ENCODE measurements around the gene PARVG.

DNA sequence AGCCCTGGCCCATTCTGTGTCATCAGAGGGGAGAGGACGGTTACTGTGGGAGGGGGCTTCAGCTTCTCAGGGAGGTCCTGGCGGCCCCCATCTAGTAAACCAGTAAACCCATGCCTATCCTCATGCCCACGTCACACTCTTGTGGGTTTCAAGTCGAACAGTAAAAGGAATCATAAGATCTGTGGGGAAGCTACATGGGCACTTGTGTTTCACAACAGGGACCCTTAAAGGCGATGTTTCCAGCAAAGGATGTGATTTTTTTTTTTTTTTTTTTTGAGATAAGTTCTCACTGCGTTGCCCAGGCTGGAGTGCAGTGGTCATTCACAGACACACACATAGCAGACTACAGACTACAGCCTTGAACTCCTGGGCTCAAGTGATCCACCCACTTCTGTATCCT, 9.2 kb upstream of the PARVG start:
- TF ChIP-seq, protein P1, sequence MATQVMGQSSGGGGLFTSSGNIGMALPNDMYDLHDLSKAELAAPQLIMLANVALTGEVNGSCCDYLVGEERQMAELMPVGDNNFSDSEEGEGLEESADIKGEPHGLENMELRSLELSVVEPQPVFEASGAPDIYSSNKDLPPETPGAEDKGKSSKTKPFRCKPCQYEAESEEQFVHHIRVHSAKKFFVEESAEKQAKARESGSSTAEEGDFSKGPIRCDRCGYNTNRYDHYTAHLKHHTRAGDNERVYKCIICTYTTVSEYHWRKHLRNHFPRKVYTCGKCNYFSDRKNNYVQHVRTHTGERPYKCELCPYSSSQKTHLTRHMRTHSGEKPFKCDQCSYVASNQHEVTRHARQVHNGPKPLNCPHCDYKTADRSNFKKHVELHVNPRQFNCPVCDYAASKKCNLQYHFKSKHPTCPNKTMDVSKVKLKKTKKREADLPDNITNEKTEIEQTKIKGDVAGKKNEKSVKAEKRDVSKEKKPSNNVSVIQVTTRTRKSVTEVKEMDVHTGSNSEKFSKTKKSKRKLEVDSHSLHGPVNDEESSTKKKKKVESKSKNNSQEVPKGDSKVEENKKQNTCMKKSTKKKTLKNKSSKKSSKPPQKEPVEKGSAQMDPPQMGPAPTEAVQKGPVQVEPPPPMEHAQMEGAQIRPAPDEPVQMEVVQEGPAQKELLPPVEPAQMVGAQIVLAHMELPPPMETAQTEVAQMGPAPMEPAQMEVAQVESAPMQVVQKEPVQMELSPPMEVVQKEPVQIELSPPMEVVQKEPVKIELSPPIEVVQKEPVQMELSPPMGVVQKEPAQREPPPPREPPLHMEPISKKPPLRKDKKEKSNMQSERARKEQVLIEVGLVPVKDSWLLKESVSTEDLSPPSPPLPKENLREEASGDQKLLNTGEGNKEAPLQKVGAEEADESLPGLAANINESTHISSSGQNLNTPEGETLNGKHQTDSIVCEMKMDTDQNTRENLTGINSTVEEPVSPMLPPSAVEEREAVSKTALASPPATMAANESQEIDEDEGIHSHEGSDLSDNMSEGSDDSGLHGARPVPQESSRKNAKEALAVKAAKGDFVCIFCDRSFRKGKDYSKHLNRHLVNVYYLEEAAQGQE (IDR thresholded peaks at IDR 0.05; ENCODE audit: insufficient read depth in 1 of 2, low read depth in 2 of 2, low read length in 2 of 2), result no peak
- TF ChIP-seq POLR2AphosphoS5 (IDR thresholded peaks at IDR 0.05; ENCODE audit: low read depth, low read length) (no peak), FOXP2 (optimal IDR thresholded peaks at IDR 0.05; ENCODE audit: borderline replicate concordance, extremely low read depth, extremely low read length, insufficient read depth) (no peak)

Measured in PFSK-1 (cell line).